Ovary (tissue), 9 donors: ENCODE data around the gene ANKRD44. TPM values are rescaled to one million over a fixed set of nuclear protein-coding genes. Genes with fewer than 3 reads are reported as not detected.

Experiments
- DNase-seq, 5 donors: peaks; one replicate each; pipeline ENCODE4 v3.0.0-alpha.2; 2019 to 2020
- H3K27ac ChIP-seq, 2 donors: fragments of 200-600 bp; one replicate each; pipeline versions ENCODE4 v1.5.1 to v1.8.0; 2019 to 2022
- H3K27me3 ChIP-seq: fragments of 200-600 bp; one replicate; pipeline ENCODE4 v1.8.0; 2022
- H3K36me3 ChIP-seq: fragments of 200-600 bp; sonication (generic); one replicate; pipeline ENCODE4 v1.5.1; 2019
- H3K4me1 ChIP-seq: one replicate; pipeline ENCODE4 v1.8.1; 2013; ENCODE audit warnings: mild to moderate bottlenecking, moderate library complexity; ENCODE audit not compliant: insufficient read depth
- H3K4me3 ChIP-seq: fragments of 200-600 bp; sonication (generic); one replicate; pipeline ENCODE4 v1.5.1; 2017
- H3K9me3 ChIP-seq, 2 donors: fragments of 200-600 bp in 1 of 2; sonication (generic) in 1 of 2; one replicate each; pipeline versions ENCODE4 v1.5.1 to v1.8.1; 2013 to 2019; ENCODE audit warnings: mild to moderate bottlenecking in 1 of 2, moderate library complexity in 1 of 2
- EP300 ChIP-seq: sonication (generic); formaldehyde crosslinking; IDR thresholded peaks from one replicate; pipeline ENCODE4 v1.6.1; 2017; ENCODE audit warnings: antibody characterized with exemption
- POLR2A ChIP-seq: fragments of 450-650 bp; IDR thresholded peaks from one replicate; pipeline ENCODE4 v1.6.1; 2017; ENCODE audit warnings: antibody characterized with exemption, mild to moderate bottlenecking, moderate library complexity
- WGBS, 3 donors: extraction: QIAGEN DNeasy Blood & Tissue Kit in 1 of 3; methylation state at CpG; one replicate each; pipeline versions ENCODE4 v1.1.5 to v1.1.7; 2013 to 2017; 5-methylcytosine and 5-hydroxymethylcytosine counted together
- intact Hi-C, 4 donors: fragments of 100-400 bp; cut with DNase I; formaldehyde crosslinking; loops; one replicate each; pipeline versions ENCODE4 v1.11.0 to v1.15.1; 2022 to 2023
- polyA plus RNA-seq, 2 donors: library from polyadenylated mRNA; stranded (reverse); fragments of 200-250 nt in 1 of 2; fragments of 350-450 nt in 1 of 2; fragmentation: Illumina TruSeq in 1 of 2; extraction: RNeasy Lipid Tissue Mini Kit (QIAGEN cat#74804) in 1 of 2; gene quantifications; one replicate each; pipeline ENCODE4 v1.2.3, GENCODE V29; 2013 to 2014
- total RNA-seq, 7 donors: library from RNA; depleted of rRNA in 2 of 7; stranded (reverse); fragments of >200 nt in 2 of 7; fragmentation: NEBNext Ultra II Directional in 3 of 7; extraction: Animal tissue kit (Norgen Biotek cat#: 25700) in 3 of 7; gene quantifications; one replicate each; pipeline versions ENCODE4 v1.1.0 to v1.2.4, GENCODE V29; 2016 to 2023
- TF ChIP-seq, protein P1 (sequence below), 3 donors: fragments of 450-650 bp in 2 of 3; fragments of 200-600 bp in 1 of 3; IDR thresholded peaks; one replicate each; pipeline versions ENCODE4 v1.5.1 to v1.8.0; 2016 to 2022; ENCODE audit warnings: antibody characterized with exemption in 3 of 3, mild to moderate bottlenecking in 1 of 3
- donor health status: DM: no; HTN: no; CAD: no; lungs with moderate emphysema.
- donor health status: DM: no; HTN: no; CAD: no.
- donor health status: Bipolar disorder and iron deficiency.
- donor health status: DM: yes; HTN: yes; CAD: no.
- donor health status: DM: no; HTN: no; CAD: no.
- donor health status: DM: yes; HTN: yes; CAD: no.

Gene ANKRD44
- total and polyA plus RNA-seq, 9 donors, result 2.6 to 60.0 (median 11.1) TPM

DNA sequence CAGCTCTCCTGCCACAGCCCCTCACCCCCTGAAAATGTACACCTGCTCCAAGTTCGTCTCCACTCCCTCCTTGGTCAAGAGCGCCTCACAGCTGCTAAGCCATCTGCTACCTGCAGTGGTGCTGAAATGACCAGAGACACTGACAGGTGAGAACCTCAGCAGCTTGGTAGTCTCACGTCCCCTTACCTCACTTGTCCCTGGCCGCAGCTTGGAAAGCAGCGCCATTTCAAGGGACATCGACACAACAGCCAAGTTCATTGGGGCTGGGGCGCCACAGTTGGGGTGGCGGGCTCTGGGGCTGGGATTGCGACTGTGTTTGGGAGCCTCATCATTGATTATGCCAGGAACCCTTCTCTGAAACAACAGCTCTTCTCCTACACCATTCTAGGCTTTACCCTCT is 47.5 kb downstream of the ANKRD44 start:
- intact Hi-C loops, result no loop called here

DNA sequence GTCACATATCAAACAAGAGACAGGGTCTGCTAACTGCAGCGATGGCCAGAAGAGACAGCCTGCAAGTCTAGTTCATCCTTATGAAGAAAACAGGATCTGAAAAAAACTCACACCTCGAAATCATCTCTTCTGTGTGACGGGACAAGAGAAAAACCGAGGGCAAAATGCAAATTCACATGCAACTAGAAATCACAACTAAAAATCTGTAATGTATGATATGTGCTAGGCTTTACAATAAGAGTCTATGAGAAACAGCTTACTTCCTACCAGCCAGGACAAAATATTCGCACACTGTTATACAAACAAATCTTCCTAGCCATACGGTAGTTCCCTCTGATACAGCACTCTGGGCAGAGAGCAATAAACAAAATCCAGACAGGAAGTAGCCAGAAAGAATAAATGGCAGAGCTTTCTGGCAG is 48.8 kb downstream of the ANKRD44 start:
- Histone ChIP-seq H3K27me3 (no peaks in the 10 kb centered on the region), H3K9me3 (no peaks in the 10 kb centered on the region), H3K36me3 (no peaks in the 10 kb centered on the region), H3K4me1 (no peaks in the 10 kb centered on the region), H3K4me3 (no peak overlapping the region), H3K27ac (no peak overlapping the region)
- intact Hi-C loops, result no loop called here
- DNase-seq, result no peak
- TF ChIP-seq, protein P1, sequence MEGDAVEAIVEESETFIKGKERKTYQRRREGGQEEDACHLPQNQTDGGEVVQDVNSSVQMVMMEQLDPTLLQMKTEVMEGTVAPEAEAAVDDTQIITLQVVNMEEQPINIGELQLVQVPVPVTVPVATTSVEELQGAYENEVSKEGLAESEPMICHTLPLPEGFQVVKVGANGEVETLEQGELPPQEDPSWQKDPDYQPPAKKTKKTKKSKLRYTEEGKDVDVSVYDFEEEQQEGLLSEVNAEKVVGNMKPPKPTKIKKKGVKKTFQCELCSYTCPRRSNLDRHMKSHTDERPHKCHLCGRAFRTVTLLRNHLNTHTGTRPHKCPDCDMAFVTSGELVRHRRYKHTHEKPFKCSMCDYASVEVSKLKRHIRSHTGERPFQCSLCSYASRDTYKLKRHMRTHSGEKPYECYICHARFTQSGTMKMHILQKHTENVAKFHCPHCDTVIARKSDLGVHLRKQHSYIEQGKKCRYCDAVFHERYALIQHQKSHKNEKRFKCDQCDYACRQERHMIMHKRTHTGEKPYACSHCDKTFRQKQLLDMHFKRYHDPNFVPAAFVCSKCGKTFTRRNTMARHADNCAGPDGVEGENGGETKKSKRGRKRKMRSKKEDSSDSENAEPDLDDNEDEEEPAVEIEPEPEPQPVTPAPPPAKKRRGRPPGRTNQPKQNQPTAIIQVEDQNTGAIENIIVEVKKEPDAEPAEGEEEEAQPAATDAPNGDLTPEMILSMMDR (IDR thresholded peaks at IDR 0.05), result no peak
- TF ChIP-seq EP300, result no peak
- no peak for TF ChIP-seq POLR2A
- WGBS, 3 donors, result 9 to 20% (median 12%) methylated on average over 6 of the region's 6 CpGs

More for the DNA sequence above, 47.5 kb downstream of the ANKRD44 start:
- 96 to 98% (median 97%) methylated on average over 9 of the region's 9 CpGs for WGBS, 3 donors
- Histone ChIP-seq H3K4me1 (no peaks in the 10 kb centered on the region), H3K27ac (no peak overlapping the region), H3K27me3 (no peaks in the 10 kb centered on the region), H3K4me3 (no peak overlapping the region), H3K36me3 (no peaks in the 10 kb centered on the region), H3K9me3 (no peaks in the 10 kb centered on the region)
- DNase-seq, result no peak
- TF ChIP-seq, protein P1 (IDR thresholded peaks at IDR 0.05), result no peak
- TF ChIP-seq EP300 (no peak), POLR2A (no peak)

DNA sequence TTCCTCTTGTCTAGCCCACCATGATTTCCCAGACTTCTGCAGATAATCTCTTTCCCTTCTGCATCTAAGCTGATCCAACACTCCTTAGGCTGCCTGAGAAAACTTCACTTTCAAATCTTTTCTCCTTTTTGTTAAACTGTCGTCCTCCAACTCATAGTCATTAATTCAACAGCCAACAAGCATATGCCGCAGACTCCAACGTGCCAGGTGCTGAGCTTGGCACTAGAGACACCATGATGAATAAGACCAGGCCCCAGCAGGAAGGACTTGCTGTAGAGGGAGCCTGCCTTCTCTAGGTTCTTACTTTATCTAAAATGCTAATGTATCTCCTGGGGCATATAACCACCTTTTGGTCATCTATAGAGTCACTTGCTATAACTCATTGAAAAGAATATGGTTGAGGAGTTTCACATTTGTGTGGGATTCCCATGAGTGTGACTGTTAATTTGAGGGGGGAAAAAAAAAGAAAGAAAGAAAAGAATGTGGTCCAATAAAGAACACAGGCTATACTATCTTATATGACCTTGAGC is 51.0 kb downstream of the ANKRD44 start:
- Histone ChIP-seq H3K4me1 (no peaks in the 10 kb centered on the region), H3K27ac (no peak overlapping the region), H3K4me3 (no peak overlapping the region), H3K36me3 (no peaks in the 10 kb centered on the region), H3K9me3 (no peaks in the 10 kb centered on the region), H3K27me3 (no peaks in the 10 kb centered on the region)
- 87 to 94% (median 93%) methylated on average over 3 of the region's 3 CpGs for WGBS, 3 donors
- TF ChIP-seq EP300 (no peak), POLR2A (no peak)
- TF ChIP-seq, protein P1 (IDR thresholded peaks at IDR 0.05), result no peak
- intact Hi-C loops, result no loop called here
- no peak for DNase-seq

DNA sequence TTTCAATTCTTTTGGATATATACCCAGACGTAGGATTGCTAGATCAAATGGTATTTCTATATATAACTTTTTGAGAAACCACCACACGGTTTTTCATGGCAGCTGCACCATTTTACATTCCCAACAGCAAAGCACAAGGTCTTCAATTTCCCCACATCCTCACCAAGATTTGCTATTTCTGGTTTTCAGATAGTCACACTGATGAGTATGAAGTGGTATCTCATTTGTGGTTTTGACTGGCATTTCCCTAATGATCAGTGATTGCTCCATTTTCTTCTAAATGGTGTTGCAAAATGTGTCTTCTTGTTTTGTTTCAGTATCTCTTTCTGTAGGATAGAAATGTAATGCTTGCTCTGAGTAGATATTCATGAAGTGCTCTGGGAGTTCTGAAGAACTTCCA is 52.0 kb downstream of the ANKRD44 start:
- DNase-seq, result no peak
- intact Hi-C loops, result no loop called here
- 83 to 92% (median 85%) methylated on average over 2 of the region's 2 CpGs for WGBS, 3 donors

More for the DNA sequence above, 52.0 kb downstream of the ANKRD44 start:
- no peaks in the 10 kb centered on the region for H3K27me3 ChIP-seq
- H3K36me3 ChIP-seq, result no peaks in the 10 kb centered on the region
- H3K4me3 ChIP-seq, result no peak overlapping the region
- H3K9me3 ChIP-seq, result no peaks in the 10 kb centered on the region
- H3K4me1 ChIP-seq, result no peaks in the 10 kb centered on the region
- TF ChIP-seq EP300, result no peak
- TF ChIP-seq, protein P1 (IDR thresholded peaks at IDR 0.05), result no peak
- TF ChIP-seq POLR2A, result no peak
- no peak overlapping the region for H3K27ac ChIP-seq
